WTC11 (cell line): ENCODE data around the gene DDC. TPM values are rescaled to one million over a fixed set of nuclear protein-coding genes. Genes with fewer than 3 reads are reported as not detected.

Source experiments
- ATAC-seq: fragments of 200-7000 bp; cut with Tn5 transposase; 2 replicates; pipeline ENCODE4 v1.10.0; 2021; ENCODE audit warnings: mild to moderate bottlenecking, moderate library complexity
- CTCF ChIA-PET: fragments of 300-600 bp; sonication (Branson Sonifier 250); formaldehyde crosslinking; loops from one replicate; lab custom pipeline; 2021; ENCODE audit warnings: antibody characterized with exemption; lab: Charles Lee
- POLR2A ChIA-PET: fragments of 350-600 bp; sonication (Branson Sonifier 250); formaldehyde crosslinking; loops from one replicate; lab custom pipeline; 2021; ENCODE audit warnings: antibody characterized with exemption; lab: Charles Lee
- DNase-seq: peaks from one replicate; pipeline ENCODE4 v3.0.0; 2021; ENCODE audit warnings: low spot score
- H3K27ac Mint-ChIP-seq: 2 replicates; pipeline ENCODE4 v1.8.0; 2021; ENCODE audit warnings: mixed read lengths
- H3K27me3 Mint-ChIP-seq: 2 replicates; pipeline ENCODE4 v1.8.0; 2021; ENCODE audit warnings: low read depth, mild to moderate bottlenecking, moderate library complexity, mixed read lengths
- H3K36me3 Mint-ChIP-seq: 2 replicates; pipeline ENCODE4 v1.8.0; 2021; ENCODE audit warnings: mixed read lengths
- H3K4me1 Mint-ChIP-seq: 2 replicates; pipeline ENCODE4 v1.8.0; 2022; ENCODE audit warnings: mixed read lengths
- H3K4me3 Mint-ChIP-seq: 2 replicates; pipeline ENCODE4 v1.8.0; 2021; ENCODE audit warnings: mild to moderate bottlenecking, moderate library complexity, mixed read lengths
- H3K9me3 Mint-ChIP-seq: 2 replicates; pipeline ENCODE4 v1.8.0; 2021; ENCODE audit warnings: mixed read lengths
- ARID4B ChIP-seq: sonication (generic); formaldehyde crosslinking; IDR thresholded peaks from 2 replicates; pipeline ENCODE4 v1.8.0; 2023; ENCODE audit warnings: missing genetic modification reagents, mild to moderate bottlenecking, borderline replicate concordance
- ATF1 ChIP-seq: sonication (generic); formaldehyde crosslinking; IDR thresholded peaks from 2 replicates; pipeline ENCODE4 v1.8.1; 2023; ENCODE audit warnings: mild to moderate bottlenecking, moderate library complexity, missing genetic modification reagents
- CDX4 ChIP-seq: fragments of 250-450 bp; sonication (Bioruptor Pico); IDR thresholded peaks from 2 replicates; pipeline ENCODE4 v1.9.0; 2021; ENCODE audit warnings: moderate library complexity, mild to moderate bottlenecking, inconsistent platforms, borderline replicate concordance
- CTCF ChIP-seq: fragments of 200-600 bp; IDR thresholded peaks from 2 replicates; pipeline ENCODE4 v1.8.0; 2022; ENCODE audit warnings: antibody characterized with exemption
- E2F4 ChIP-seq: sonication (generic); formaldehyde crosslinking; IDR thresholded peaks from 2 replicates; pipeline ENCODE4 v1.8.1; 2022; ENCODE audit warnings: low read depth, mild to moderate bottlenecking, moderate library complexity, missing genetic modification reagents, borderline replicate concordance
- FOXK1 ChIP-seq: sonication (generic); formaldehyde crosslinking; IDR thresholded peaks from 2 replicates; pipeline ENCODE4 v1.8.0; 2022; ENCODE audit warnings: mild to moderate bottlenecking, moderate library complexity, missing genetic modification reagents
- JAZF1 ChIP-seq: fragments of 250-450 bp; sonication (Bioruptor Pico); IDR thresholded peaks from 2 replicates; pipeline ENCODE4 v1.9.0; 2021; ENCODE audit warnings: moderate library complexity, mild to moderate bottlenecking, inconsistent platforms
- NFATC4 ChIP-seq: fragments of 250-450 bp; sonication (Bioruptor Pico); IDR thresholded peaks from 2 replicates; pipeline ENCODE4 v1.9.0; 2021; ENCODE audit warnings: mild to moderate bottlenecking
- NFYB ChIP-seq: sonication (generic); formaldehyde crosslinking; conservative IDR thresholded peaks from 2 replicates; pipeline ENCODE4 v1.8.0; 2022; ENCODE audit warnings: low read depth, missing genetic modification reagents
- OVOL2 ChIP-seq: fragments of 250-450 bp; sonication (Bioruptor Pico); IDR thresholded peaks from 2 replicates; pipeline ENCODE4 v1.9.0; 2021; ENCODE audit warnings: mild to moderate bottlenecking, borderline replicate concordance
- RELA ChIP-seq: sonication (generic); formaldehyde crosslinking; IDR thresholded peaks from 2 replicates; pipeline ENCODE4 v1.8.1; 2022; ENCODE audit warnings: missing genetic modification reagents, mild to moderate bottlenecking, borderline replicate concordance
- SMAD4 ChIP-seq: sonication (generic); formaldehyde crosslinking; IDR thresholded peaks from 2 replicates; pipeline ENCODE4 v1.8.0; 2022; ENCODE audit warnings: mild to moderate bottlenecking, missing genetic modification reagents
- ZNF121 ChIP-seq: sonication (generic); formaldehyde crosslinking; IDR thresholded peaks from 2 replicates; pipeline ENCODE4 v1.8.0; 2023; ENCODE audit warnings: missing genetic modification reagents
- ZNF138 ChIP-seq: sonication (generic); formaldehyde crosslinking; conservative IDR thresholded peaks from 2 replicates; pipeline ENCODE4 v1.8.1; 2022; ENCODE audit warnings: mild to moderate bottlenecking, moderate library complexity, missing genetic modification reagents
- ZNF263 ChIP-seq: sonication (generic); formaldehyde crosslinking; IDR thresholded peaks from 2 replicates; pipeline ENCODE4 v1.8.1; 2022; ENCODE audit warnings: low read depth, mild to moderate bottlenecking, moderate library complexity, missing genetic modification reagents
- ZNF396 ChIP-seq: fragments of 250-450 bp; sonication (Bioruptor Pico); IDR thresholded peaks from 2 replicates; pipeline ENCODE4 v1.8.0; 2021; ENCODE audit warnings: mild to moderate bottlenecking, moderate library complexity, borderline replicate concordance
- ZNF425 ChIP-seq: fragments of 250-450 bp; sonication (Bioruptor Pico); conservative IDR thresholded peaks from 2 replicates; pipeline ENCODE4 v1.9.0; 2021; ENCODE audit warnings: mild to moderate bottlenecking
- ZNF512 ChIP-seq: sonication (generic); formaldehyde crosslinking; IDR thresholded peaks from 2 replicates; pipeline ENCODE4 v1.8.1; 2022; ENCODE audit warnings: missing genetic modification reagents, borderline replicate concordance
- ZNF671 ChIP-seq: fragments of 250-450 bp; sonication (Bioruptor Pico); IDR thresholded peaks from 2 replicates; pipeline ENCODE4 v1.8.0; 2021; ENCODE audit warnings: mild to moderate bottlenecking
- total RNA-seq: library from RNA; stranded (reverse); gene quantifications from 3 replicates; pipeline ENCODE4 v1.2.3, GENCODE V29; 2021

Gene DDC
- total RNA-seq, 1 experiment from 2014 or later, result not detected

GRCh38 chr7:50436133-50436806 lies 128.9 kb downstream of the DDC start (continued):
- TF ChIP-seq NFYB, result no peak
- TF ChIP-seq, all 79 proteins: peak for 0

- DNase-seq (no peak), ATAC-seq (no peak)
- ChIA-PET CTCF (interaction anchor here (1.5 kb wide), 1 partner anchor 14 kb away, joined by 7 read pairs; no protein-coding TSS in a partner anchor), POLR2A (interaction anchor here (0.6 kb wide), 1 partner anchor 86 kb away, joined by 3 read pairs; no protein-coding TSS in a partner anchor)
- no peak overlapping the region for H3K4me3 Mint-ChIP-seq
- TF ChIP-seq NFYB (no peak), CTCF (no peak), CDX4 (CRISPR knock-in tag) (no peak), ZNF263 (CRISPR knock-in tag) (no peak), NFATC4 (CRISPR knock-in tag) (no peak), OVOL2 (CRISPR knock-in tag) (no peak), E2F4 (CRISPR knock-in tag) (no peak), ZNF121 (CRISPR knock-in tag) (no peak), ZNF138 (CRISPR knock-in tag) (no peak)
- H3K27me3 Mint-ChIP-seq, result no peaks in the 10 kb centered on the region
- no peaks in the 10 kb centered on the region for H3K36me3 Mint-ChIP-seq
- H3K4me1 Mint-ChIP-seq, result no peaks in the 10 kb centered on the region
- H3K27ac Mint-ChIP-seq, result no peak overlapping the region
- no peaks in the 10 kb centered on the region for H3K9me3 Mint-ChIP-seq
Measured at GRCh38 chr7:50431722-50432305, 133.4 kb downstream of the DDC start.

GRCh38 chr7:50431316-50431715 lies 133.9 kb downstream of the DDC start:
- Mint-ChIP-seq H3K9me3 (no peaks in the 10 kb centered on the region), H3K4me3 (no peak overlapping the region), H3K36me3 (no peaks in the 10 kb centered on the region), H3K27me3 (no peaks in the 10 kb centered on the region), H3K4me1 (no peaks in the 10 kb centered on the region), H3K27ac (no peak overlapping the region)
- ATAC-seq, result no peak
- CTCF ChIA-PET, result no interaction called here
- POLR2A ChIA-PET, result interaction anchor here (0.6 kb wide), 1 partner anchor 86 kb away, joined by 3 read pairs; no protein-coding TSS in a partner anchor
- DNase-seq, result no peak
- TF ChIP-seq ATF1 (CRISPR knock-in tag), result no peak
- no peak for TF ChIP-seq JAZF1 (CRISPR knock-in tag)
- TF ChIP-seq ZNF396 (CRISPR knock-in tag), result no peak
- no peak for TF ChIP-seq FOXK1 (CRISPR knock-in tag)
- no peak for TF ChIP-seq ARID4B
- TF ChIP-seq ZNF512 (CRISPR knock-in tag), result no peak
- TF ChIP-seq ZNF425 (CRISPR knock-in tag), result no peak
- TF ChIP-seq RELA, result no peak
- no peak for TF ChIP-seq SMAD4 (CRISPR knock-in tag)
- TF ChIP-seq ZNF671 (CRISPR knock-in tag), result no peak
